Measurements from ENCODE around the gene C10orf90. TPM values are rescaled to one million over a fixed set of nuclear protein-coding genes. Genes with fewer than 3 reads are reported as not detected.

C10orf90 gene
- total and polyA plus RNA-seq, 2 of the 8 experiments (the other 6 are each of a cell fraction or from before 2014, with no cell fraction given), result 0.21 TPM; not detected in 1

DNA sequence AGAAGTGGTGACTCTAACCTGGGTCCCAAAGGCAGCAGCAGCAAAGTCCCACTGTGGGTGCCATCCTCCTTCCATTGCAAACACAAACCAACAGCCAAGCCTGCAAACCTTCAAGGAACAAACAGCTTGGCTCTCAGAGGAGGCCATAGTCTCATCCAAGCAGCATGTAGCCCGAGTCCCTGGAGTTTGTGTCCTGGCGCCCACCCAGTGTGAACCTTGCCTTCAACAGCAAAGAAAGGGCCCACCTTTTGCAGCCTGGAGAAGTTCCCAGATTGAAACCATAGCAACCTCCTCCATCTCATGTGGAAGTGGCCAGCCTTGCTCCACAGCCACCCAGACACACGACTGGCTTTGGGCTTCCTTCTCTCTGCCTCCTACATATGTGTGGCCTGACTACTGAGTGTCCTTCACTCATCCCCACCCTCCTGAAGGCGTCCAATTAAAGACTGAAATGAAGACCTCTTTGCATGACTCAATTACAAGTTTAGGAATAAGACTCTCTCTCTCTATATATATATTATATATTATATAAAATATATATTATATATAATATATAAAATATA is 106.1 kb downstream of the C10orf90 start:
- Histone ChIP-seq H4K91ac (replicated peaks; ENCODE audit: insufficient read length, low read length) (no peak overlapping the region), H3K4me3 (ENCODE audit: extremely low read depth in 1 of 4, insufficient read depth in 2 of 4, low read depth in 3 of 4, low read length in 4 of 4) (no peak overlapping the region), H3K79me2 (ENCODE audit: control insufficient read depth in 1 of 2, insufficient read depth in 2 of 2, low read length in 2 of 2) (no peaks in the 10 kb centered on the region), H3K9ac (replicated peaks in 1 of 4; ENCODE audit: extremely low read depth in 1 of 4, low read depth in 3 of 4, low read length in 3 of 4) (no peak overlapping the region), H3K9me3 (ENCODE audit: insufficient read depth in 2 of 2, low read depth in 1 of 2, low read length in 1 of 2) (peaks cover 4 to 10% of the 10 kb centered on the region in 2 experiments; a peak in 2 of 4 replicates), H3K23ac (ENCODE audit: insufficient read length) (no peak overlapping the region), H2BK12ac (ENCODE audit: low read depth, low read length) (no peak overlapping the region), H3K27me3 (replicated peaks in 1 of 4; ENCODE audit: control insufficient read depth in 3 of 4, extremely low read depth in 1 of 4, insufficient read depth in 3 of 4, low read length in 3 of 4) (no peaks in the 10 kb centered on the region), H2BK5ac (ENCODE audit: low read depth, low read length) (no peak overlapping the region), H3K56ac (replicated peaks; ENCODE audit: insufficient read length, low read depth, low read length) (no peak overlapping the region), H2AK5ac (ENCODE audit: low read depth, low read length) (no peak overlapping the region), H3K23me2 (ENCODE audit: low read depth, low read length) (no peaks in the 10 kb centered on the region; the same call in 1 of the 2 replicates), H3K36me3 (ENCODE audit: control insufficient read depth in 2 of 4, insufficient read depth in 4 of 4, low read length in 3 of 4) (no peaks in the 10 kb centered on the region; a peak in 1 of 8 replicates), H2AFZ (ENCODE audit: low read length) (no peak overlapping the region), H3K4ac (replicated peaks; ENCODE audit: insufficient read length, low read depth, low read length) (no peak overlapping the region), H3K27ac (ENCODE audit: low read depth, low read length) (no peak overlapping the region), H4K8ac (ENCODE audit: extremely low read depth, insufficient read depth, low read length) (no peak overlapping the region), H3K4me2 (ENCODE audit: insufficient read depth in 1 of 2, low read depth in 2 of 2, low read length in 2 of 2) (no peak overlapping the region), H4K5ac (ENCODE audit: insufficient read length, low read depth, low read length) (no peak overlapping the region), H2BK15ac (ENCODE audit: low read length) (no peak overlapping the region), H4K20me1 (replicated peaks in 1 of 2; ENCODE audit: control insufficient read depth in 1 of 2, insufficient read depth in 2 of 2, low read length in 2 of 2) (no peaks in the 10 kb centered on the region), H3K18ac (ENCODE audit: extremely low read depth, low read length) (no peak overlapping the region), H2BK120ac (replicated peaks; ENCODE audit: low read depth, low read length) (no peak overlapping the region), H3K4me1 (replicated peaks in 1 of 4; ENCODE audit: control insufficient read depth in 3 of 4, insufficient read depth in 4 of 4, low read length in 3 of 4) (peaks cover 0 to 17% (median 10%) of the 10 kb centered on the region in 4 experiments; a peak in 6 of 7 replicates), H2BK20ac (ENCODE audit: low read length) (no peak overlapping the region), H3K14ac (ENCODE audit: insufficient read length) (no peak overlapping the region), H3K79me1 (ENCODE audit: low read depth, low read length) (no peaks in the 10 kb centered on the region)
- DNase-seq (ENCODE audit: low read depth in 1 of 2, low spot score in 2 of 2), result no peak
- FAIRE-seq, result no peak
- POLR2A ChIA-PET (ENCODE audit: partially characterized antibody), result interaction anchor here (0.5 kb wide), 1 partner anchor 346 kb away, joined by 3 read pairs; no protein-coding TSS in a partner anchor
- CTCF ChIA-PET (ENCODE audit: partially characterized antibody), result no interaction called here
- WGBS, 2 experiments (ENCODE audit: extremely low coverage in 1 of 2, insufficient coverage in 1 of 2, insufficient read length in 1 of 2, insufficient replicate concordance in 2 of 2, low coverage in 1 of 2, low lambda C conversion rate in 2 of 2, missing lambda C conversion rate in 1 of 2), result 86% methylated on average over 4 of the region's 4 CpGs; no CpG with 5 or more reads in 1 of the 2 experiments
- TF ChIP-seq BRCA1 (IDR thresholded peaks at IDR 0.05; ENCODE audit: low read depth, low read length) (no peak), KDM1A (IDR thresholded peaks at IDR 0.05; ENCODE audit: borderline replicate concordance, low read length) (no peak), POLR2A (IDR thresholded peaks at IDR 0.05; ENCODE audit: control extremely low read depth in 1 of 2, low read depth in 2 of 2, low read length in 2 of 2) (no peak), USF2 (IDR thresholded peaks at IDR 0.05; ENCODE audit: low read length) (no peak), GABPA (IDR thresholded peaks at IDR 0.05; ENCODE audit: borderline replicate concordance, insufficient read depth, low read length) (no peak), RNF2 (IDR thresholded peaks at IDR 0.05; ENCODE audit: borderline replicate concordance, low read depth, low read length, missing control alignments, poor library complexity, severe bottlenecking) (no peak), POLR2AphosphoS5 (IDR thresholded peaks at IDR 0.05; ENCODE audit: low read depth, low read length) (no peak), SIX5 (IDR thresholded peaks at IDR 0.05; ENCODE audit: low read depth, low read length) (no peak), CHD1 (IDR thresholded peaks at IDR 0.05; ENCODE audit: low read depth, low read length) (no peak), SP4 (IDR thresholded peaks at IDR 0.05; ENCODE audit: low read length) (no peak), HDAC6 (IDR thresholded peaks at IDR 0.05; ENCODE audit: low read depth, low read length) (no peak), BCL11A (IDR thresholded peaks at IDR 0.05; ENCODE audit: low read depth in 2 of 2, low read length in 2 of 2) (no peak), CBX5 (IDR thresholded peaks at IDR 0.05; ENCODE audit: low read depth, low read length) (no peak), CHD2 (IDR thresholded peaks at IDR 0.05; ENCODE audit: low read length) (no peak)

All from H1 (cell line).